HG02938 (cell line): Measurements from ENCODE around the gene STK39.

Experiments
- ATAC-seq: cut with Tn5 transposase; IDR thresholded peaks from one replicate; pipeline ENCODE4 v1.9.1; 2021; ENCODE audit warnings: mild to moderate bottlenecking, moderate library complexity; ENCODE audit not compliant: unreplicated experiment

The STK39 gene

GRCh38 chr2:168185583-168186274, 61.7 kb downstream of the STK39 start:
- ATAC-seq, result no peak

- ATAC-seq, result no peak
Measured at GRCh38 chr2:168184681-168185513, 62.5 kb downstream of the STK39 start.

- no peak for ATAC-seq
Measured at GRCh38 chr2:168183308-168183997, 63.9 kb downstream of the STK39 start.

- ATAC-seq, result no peak
Measured at GRCh38 chr2:168182550-168183249, 64.7 kb downstream of the STK39 start.

GRCh38 chr2:168181825-168182224, 65.6 kb downstream of the STK39 start:
- no peak for ATAC-seq

GRCh38 chr2:168180914-168181313, 66.5 kb downstream of the STK39 start:
- no peak for ATAC-seq

- no peak for ATAC-seq
Measured at GRCh38 chr2:168180483-168180882, 66.9 kb downstream of the STK39 start.

- no peak for ATAC-seq
Measured at GRCh38 chr2:168179592-168179991, 67.8 kb downstream of the STK39 start.

- no peak for ATAC-seq
Measured at GRCh38 chr2:168178520-168179324, 68.7 kb downstream of the STK39 start.

GRCh38 chr2:168176402-168176801, 71.0 kb downstream of the STK39 start:
- ATAC-seq, result no peak

GRCh38 chr2:168175469-168175868, 71.9 kb downstream of the STK39 start:
- no peak for ATAC-seq

GRCh38 chr2:168174756-168175155, 72.6 kb downstream of the STK39 start:
- ATAC-seq, result no peak

GRCh38 chr2:168172071-168172470, 75.3 kb downstream of the STK39 start:
- no peak for ATAC-seq

- ATAC-seq, result no peak
Measured at GRCh38 chr2:168171059-168171762, 76.2 kb downstream of the STK39 start.

- ATAC-seq, result no peak
Measured at GRCh38 chr2:168169097-168169745, 78.2 kb downstream of the STK39 start.

- ATAC-seq, result no peak
Measured at GRCh38 chr2:168167511-168168263, 79.7 kb downstream of the STK39 start.

- no peak for ATAC-seq
Measured at GRCh38 chr2:168166902-168167510, 80.4 kb downstream of the STK39 start.
